ENCODE data around the gene PSMC5.

The PSMC5 gene

GRCh38 chr17:63820963-63821561, 6.2 kb upstream of the PSMC5 start:
- no peak overlapping the region for H4K91ac ChIP-seq (ENCODE audit: low read length)
- no peak overlapping the region for H3K9ac ChIP-seq (ENCODE audit: low read length)
- no peak overlapping the region for H2AK5ac ChIP-seq (ENCODE audit: low read length, severe bottlenecking)
- no peak overlapping the region for H4K8ac ChIP-seq (ENCODE audit: low read length)
- H3K14ac ChIP-seq (ENCODE audit: low read length in 2 of 2), result no peak overlapping the region
- DNase-seq, result no peak
- H2BK15ac ChIP-seq (ENCODE audit: low read depth, poor library complexity, severe bottlenecking), result no peak overlapping the region
- no peak overlapping the region for H3K4me3 ChIP-seq (ENCODE audit: insufficient read depth in 1 of 2, low read depth in 1 of 2, low read length in 2 of 2)
- H2BK5ac ChIP-seq (ENCODE audit: low read depth, low read length, poor library complexity, severe bottlenecking), result no peak overlapping the region
- peaks cover 17% of the 10 kb centered on the region for H3K4me1 ChIP-seq (ENCODE audit: control insufficient read depth, insufficient read depth, low read depth, low read length)
- no peak overlapping the region for H2AFZ ChIP-seq (ENCODE audit: low read depth, low read length)
- H2BK120ac ChIP-seq (ENCODE audit: low read depth, low read length), result no peak overlapping the region
- no peak overlapping the region for H3K4ac ChIP-seq (ENCODE audit: low read depth in 1 of 2, low read length in 2 of 2)
- H3K27me3 ChIP-seq (ENCODE audit: control insufficient read depth in 1 of 2, insufficient read depth in 1 of 2, low read length in 2 of 2), result no peaks in the 10 kb centered on the region
- H3K9me3 ChIP-seq (ENCODE audit: control insufficient read depth, low read length), result no peaks in the 10 kb centered on the region
- no peak overlapping the region for H3K23ac ChIP-seq (ENCODE audit: low read length in 2 of 2)
- H3K79me1 ChIP-seq (replicated peaks; ENCODE audit: low read length, poor library complexity, severe bottlenecking), result peaks cover 24% of the 10 kb centered on the region
- H3K4me2 ChIP-seq (ENCODE audit: low read length, poor library complexity, severe bottlenecking), result no peak overlapping the region
- 96% methylated on average over 10 of the region's 10 CpGs for WGBS
- peaks cover 66 to 99% of the 10 kb centered on the region in 2 experiments for H3K36me3 ChIP-seq (ENCODE audit: control insufficient read depth in 1 of 2, insufficient read depth in 2 of 2, low read depth in 1 of 2, low read length in 2 of 2)
- H3K18ac ChIP-seq (ENCODE audit: low read depth in 1 of 2, low read length in 2 of 2), result no peak overlapping the region
- H3K27ac ChIP-seq (ENCODE audit: low read length, poor library complexity, severe bottlenecking), result no peak overlapping the region
- H2BK12ac ChIP-seq (ENCODE audit: low read length in 2 of 2), result no peak overlapping the region

- Histone ChIP-seq H3K9ac (ENCODE audit: low read length) (no peak overlapping the region), H2BK5ac (ENCODE audit: low read depth, low read length, poor library complexity, severe bottlenecking) (no peak overlapping the region), H3K14ac (ENCODE audit: low read length in 2 of 2) (no peak overlapping the region), H2BK12ac (ENCODE audit: low read length in 2 of 2) (no peak overlapping the region), H4K91ac (ENCODE audit: low read length) (no peak overlapping the region), H3K79me1 (replicated peaks; ENCODE audit: low read length, poor library complexity, severe bottlenecking) (peaks cover 23% of the 10 kb centered on the region), H2AK5ac (ENCODE audit: low read length, severe bottlenecking) (no peak overlapping the region), H3K23ac (ENCODE audit: low read length in 2 of 2) (no peak overlapping the region), H3K4me3 (ENCODE audit: insufficient read depth in 1 of 2, low read depth in 1 of 2, low read length in 2 of 2) (no peak overlapping the region), H2BK15ac (ENCODE audit: low read depth, poor library complexity, severe bottlenecking) (no peak overlapping the region), H3K4ac (ENCODE audit: low read depth in 1 of 2, low read length in 2 of 2) (no peak overlapping the region), H4K8ac (ENCODE audit: low read length) (no peak overlapping the region), H2BK120ac (ENCODE audit: low read depth, low read length) (no peak overlapping the region), H3K4me2 (ENCODE audit: low read length, poor library complexity, severe bottlenecking) (no peak overlapping the region), H3K36me3 (ENCODE audit: control insufficient read depth in 1 of 2, insufficient read depth in 2 of 2, low read depth in 1 of 2, low read length in 2 of 2) (peaks cover 65 to 91% of the 10 kb centered on the region in 2 experiments), H3K27ac (ENCODE audit: low read length, poor library complexity, severe bottlenecking) (no peak overlapping the region), H3K18ac (ENCODE audit: low read depth in 1 of 2, low read length in 2 of 2) (no peak overlapping the region), H3K27me3 (ENCODE audit: control insufficient read depth in 1 of 2, insufficient read depth in 1 of 2, low read length in 2 of 2) (no peaks in the 10 kb centered on the region), H3K9me3 (ENCODE audit: control insufficient read depth, low read length) (no peaks in the 10 kb centered on the region), H3K4me1 (ENCODE audit: control insufficient read depth, insufficient read depth, low read depth, low read length) (peaks cover 17% of the 10 kb centered on the region), H2AFZ (ENCODE audit: low read depth, low read length) (no peak overlapping the region)
- 89% methylated on average over 5 of the region's 6 CpGs for WGBS
- DNase-seq, result no peak
Observed at GRCh38 chr17:63821804-63822203, 5.4 kb upstream of the PSMC5 start.

GRCh38 chr17:63822537-63822936, 4.7 kb upstream of the PSMC5 start:
- no peak for DNase-seq
- Histone ChIP-seq H3K9ac (ENCODE audit: low read length) (no peak overlapping the region), H3K4me2 (ENCODE audit: low read length, poor library complexity, severe bottlenecking) (no peak overlapping the region), H3K36me3 (ENCODE audit: control insufficient read depth in 1 of 2, insufficient read depth in 2 of 2, low read depth in 1 of 2, low read length in 2 of 2) (peaks cover 61 to 84% of the 10 kb centered on the region in 2 experiments), H3K27me3 (ENCODE audit: control insufficient read depth in 1 of 2, insufficient read depth in 1 of 2, low read length in 2 of 2) (no peaks in the 10 kb centered on the region), H2AK5ac (ENCODE audit: low read length, severe bottlenecking) (no peak overlapping the region), H2AFZ (ENCODE audit: low read depth, low read length) (no peak overlapping the region), H3K27ac (ENCODE audit: low read length, poor library complexity, severe bottlenecking) (no peak overlapping the region), H3K79me1 (replicated peaks; ENCODE audit: low read length, poor library complexity, severe bottlenecking) (peaks cover 20% of the 10 kb centered on the region), H3K14ac (ENCODE audit: low read length in 2 of 2) (no peak overlapping the region), H3K9me3 (ENCODE audit: control insufficient read depth, low read length) (no peaks in the 10 kb centered on the region), H2BK12ac (ENCODE audit: low read length in 2 of 2) (no peak overlapping the region), H3K4me1 (ENCODE audit: control insufficient read depth, insufficient read depth, low read depth, low read length) (peaks cover 17% of the 10 kb centered on the region), H2BK120ac (ENCODE audit: low read depth, low read length) (no peak overlapping the region), H3K23ac (ENCODE audit: low read length in 2 of 2) (no peak overlapping the region), H2BK15ac (ENCODE audit: low read depth, poor library complexity, severe bottlenecking) (no peak overlapping the region), H3K18ac (ENCODE audit: low read depth in 1 of 2, low read length in 2 of 2) (no peak overlapping the region), H3K4ac (ENCODE audit: low read depth in 1 of 2, low read length in 2 of 2) (no peak overlapping the region), H4K91ac (ENCODE audit: low read length) (no peak overlapping the region), H2BK5ac (ENCODE audit: low read depth, low read length, poor library complexity, severe bottlenecking) (no peak overlapping the region), H3K4me3 (ENCODE audit: insufficient read depth in 1 of 2, low read depth in 1 of 2, low read length in 2 of 2) (no peak overlapping the region), H4K8ac (ENCODE audit: low read length) (no peak overlapping the region)

- H3K4ac ChIP-seq (ENCODE audit: low read depth in 1 of 2, low read length in 2 of 2), result no peak overlapping the region
- no peak overlapping the region for H3K18ac ChIP-seq (ENCODE audit: low read depth in 1 of 2, low read length in 2 of 2)
- H2BK15ac ChIP-seq (ENCODE audit: low read depth, poor library complexity, severe bottlenecking), result no peak overlapping the region
- H3K9ac ChIP-seq (ENCODE audit: low read length), result no peak overlapping the region
- no peak overlapping the region for H2AK5ac ChIP-seq (ENCODE audit: low read length, severe bottlenecking)
- H4K91ac ChIP-seq (ENCODE audit: low read length), result no peak overlapping the region
- H3K79me1 ChIP-seq (replicated peaks; ENCODE audit: low read length, poor library complexity, severe bottlenecking), result peaks cover 20% of the 10 kb centered on the region
- no peak overlapping the region for H2BK5ac ChIP-seq (ENCODE audit: low read depth, low read length, poor library complexity, severe bottlenecking)
- no peak overlapping the region for H3K4me2 ChIP-seq (ENCODE audit: low read length, poor library complexity, severe bottlenecking)
- no peak overlapping the region for H2BK12ac ChIP-seq (ENCODE audit: low read length in 2 of 2)
- H4K8ac ChIP-seq (ENCODE audit: low read length), result no peak overlapping the region
- H3K9me3 ChIP-seq (ENCODE audit: control insufficient read depth, low read length), result no peaks in the 10 kb centered on the region
- H3K27ac ChIP-seq (ENCODE audit: low read length, poor library complexity, severe bottlenecking), result no peak overlapping the region
- no peak overlapping the region for H3K23ac ChIP-seq (ENCODE audit: low read length in 2 of 2)
- no peaks in the 10 kb centered on the region for H3K27me3 ChIP-seq (ENCODE audit: control insufficient read depth in 1 of 2, insufficient read depth in 1 of 2, low read length in 2 of 2)
- no peak overlapping the region for H3K4me3 ChIP-seq (ENCODE audit: insufficient read depth in 1 of 2, low read depth in 1 of 2, low read length in 2 of 2)
- no peak for DNase-seq
- 97% methylated on average over 13 of the region's 13 CpGs for WGBS
- H3K14ac ChIP-seq (ENCODE audit: low read length in 2 of 2), result no peak overlapping the region
- peaks cover 13% of the 10 kb centered on the region for H3K4me1 ChIP-seq (ENCODE audit: control insufficient read depth, insufficient read depth, low read depth, low read length)
- H2AFZ ChIP-seq (ENCODE audit: low read depth, low read length), result no peak overlapping the region
- peaks cover 52 to 76% of the 10 kb centered on the region in 2 experiments for H3K36me3 ChIP-seq (ENCODE audit: control insufficient read depth in 1 of 2, insufficient read depth in 2 of 2, low read depth in 1 of 2, low read length in 2 of 2)
- no peak overlapping the region for H2BK120ac ChIP-seq (ENCODE audit: low read depth, low read length)
Observed at GRCh38 chr17:63823659-63824331, 3.4 kb upstream of the PSMC5 start.

All from mesenchymal stem cell (in vitro differentiated cells and primary cell).